Panc1 (cell line): ENCODE results near the gene CHMP4A. TPM values are rescaled to one million over a fixed set of nuclear protein-coding genes. Genes with fewer than 3 reads are reported as not detected.

Source experiments
- total RNA-seq: library from RNA; stranded (reverse); gene quantifications from one replicate; pipeline ENCODE4 v1.2.1, GENCODE V29; 2021; ENCODE audit not compliant: unreplicated experiment

Gene CHMP4A
- total RNA-seq, 1 experiment from 2014 or later = 42.4 TPM

Other genes starting within 250 kb of the CHMP4A start
- gene DHRS4L2, start 224.6 kb downstream of the CHMP4A start, total RNA-seq = 8.0 TPM
- gene CARMIL3, start 161.5 kb downstream of the CHMP4A start, total RNA-seq = 0.15 TPM
- not detected for gene CPNE6, start 141.9 kb downstream of the CHMP4A start, total RNA-seq
- gene PCK2, start 119.2 kb downstream of the CHMP4A start, total RNA-seq = 24.5 TPM
- 37.4 TPM for gene DCAF11, start 98.7 kb downstream of the CHMP4A start, total RNA-seq
- gene NRL, start 98.5 kb downstream of the CHMP4A start, total RNA-seq = 1.4 TPM
- gene FITM1, start 82.8 kb downstream of the CHMP4A start, total RNA-seq = 0.46 TPM
- gene PSME1, start 77.3 kb downstream of the CHMP4A start, total RNA-seq = 130 TPM
- 42.5 TPM for gene EMC9, start 71.9 kb downstream of the CHMP4A start, total RNA-seq
- gene PSME2, start 66.9 kb downstream of the CHMP4A start, total RNA-seq = 188 TPM
- gene RNF31, start 66.0 kb downstream of the CHMP4A start, total RNA-seq = 48.6 TPM
- gene IRF9, start 52.2 kb downstream of the CHMP4A start, total RNA-seq = 24.5 TPM
- 9.8 TPM for gene REC8, start 41.4 kb downstream of the CHMP4A start, total RNA-seq
- 103 TPM for gene IPO4, start 24.7 kb downstream of the CHMP4A start, total RNA-seq
- gene TM9SF1, start 18.0 kb downstream of the CHMP4A start, total RNA-seq = 44.7 TPM
- gene TSSK4, start 7.8 kb downstream of the CHMP4A start, total RNA-seq = not detected
- gene MDP1, start 2.6 kb upstream of the CHMP4A start, total RNA-seq = 8.9 TPM
- gene NEDD8, start 18.9 kb upstream of the CHMP4A start, total RNA-seq = 155 TPM
- 45.9 TPM for gene GMPR2, start 19.4 kb upstream of the CHMP4A start, total RNA-seq
- gene TINF2, start 29.1 kb upstream of the CHMP4A start, total RNA-seq = 53.8 TPM
- gene TGM1, start 49.7 kb upstream of the CHMP4A start, total RNA-seq = 2.3 TPM
- gene RABGGTA, start 58.1 kb upstream of the CHMP4A start, total RNA-seq = 30.9 TPM
- gene DHRS1, start 86.3 kb upstream of the CHMP4A start, total RNA-seq = 8.9 TPM
- gene NOP9, start 86.4 kb upstream of the CHMP4A start, total RNA-seq = 25.3 TPM
- 0.18 TPM for gene CIDEB, start 94.5 kb upstream of the CHMP4A start, total RNA-seq
- gene LTB4R2, start 96.7 kb upstream of the CHMP4A start, total RNA-seq = 6.9 TPM
- 4.8 TPM for gene LTB4R, start 98.0 kb upstream of the CHMP4A start, total RNA-seq
- gene ADCY4, start 121.6 kb upstream of the CHMP4A start, total RNA-seq = 0.21 TPM
- not detected for gene RIPK3, start 126.5 kb upstream of the CHMP4A start, total RNA-seq
- 0.36 TPM for gene NFATC4, start 154.7 kb upstream of the CHMP4A start, total RNA-seq
- 0.31 TPM for gene NYNRIN, start 185.5 kb upstream of the CHMP4A start, total RNA-seq
- gene CBLN3, start 216.2 kb upstream of the CHMP4A start, total RNA-seq = 1.0 TPM
- 37.6 TPM for gene KHNYN, start 216.5 kb upstream of the CHMP4A start, total RNA-seq
- 54.2 TPM for gene SDR39U1, start 229.3 kb upstream of the CHMP4A start, total RNA-seq